ENCODE measurements around the gene PRM1. TPM values are rescaled to one million over a fixed set of nuclear protein-coding genes. Genes with fewer than 3 reads are reported as not detected.

PRM1 gene
- total and polyA plus RNA-seq, 2 of the 13 experiments (the other 11 are each of a cell fraction or from before 2014, with no cell fraction given), result not detected

GRCh38 chr16:11312718-11313492, 31.8 kb upstream of the PRM1 start (continued):
- no peak for TF ChIP-seq PRDM4 (CRISPR knock-in tag; IDR thresholded peaks at IDR 0.05; ENCODE audit: borderline replicate concordance)
- no peak for TF ChIP-seq ZNF766 (CRISPR knock-in tag; IDR thresholded peaks at IDR 0.05; ENCODE audit: borderline replicate concordance)
- no peak for TF ChIP-seq MTF1 (CRISPR knock-in tag; IDR thresholded peaks at IDR 0.05)
- no peak for TF ChIP-seq SATB2 (CRISPR knock-in tag; IDR thresholded peaks at IDR 0.05)
- TF ChIP-seq ZNF564 (CRISPR knock-in tag; IDR thresholded peaks at IDR 0.05), result no peak
- 0 out of 2 replicates have a peak, but pooled peaks have one; percentile 48 for TF ChIP-seq ZNF646 (CRISPR knock-in tag; IDR thresholded peaks at IDR 0.05)
- TF ChIP-seq GPBP1L1 (CRISPR knock-in tag; IDR thresholded peaks at IDR 0.05), result no peak
- no peak for TF ChIP-seq ZNF460 (CRISPR knock-in tag; IDR thresholded peaks at IDR 0.05; ENCODE audit: borderline replicate concordance)
- no peak for TF ChIP-seq ETS1 (CRISPR knock-in tag; IDR thresholded peaks at IDR 0.05)
- peak; percentile 11 for TF ChIP-seq ARID5B (CRISPR knock-in tag; IDR thresholded peaks at IDR 0.05)
- no peak for TF ChIP-seq WIZ (CRISPR knock-in tag; IDR thresholded peaks at IDR 0.05)
- TF ChIP-seq SIX4 (CRISPR knock-in tag; IDR thresholded peaks at IDR 0.05), result no peak
- TF ChIP-seq KLF12 (CRISPR knock-in tag; IDR thresholded peaks at IDR 0.05; ENCODE audit: borderline replicate concordance), result no peak
